Upper lobe of left lung (tissue), 6 donors: ENCODE measurements around the gene BRF1. TPM values are rescaled to one million over a fixed set of nuclear protein-coding genes. Genes with fewer than 3 reads are reported as not detected.
A peak's percentile ranks its signal among the peaks of the same experiment; 100 is the strongest.

Source experiments
- ATAC-seq, 2 donors: fragments of 200-7000 bp; cut with Tn5 transposase; one replicate each; pipeline ENCODE4 v1.9.1; 2022; ENCODE audit warnings: mild to moderate bottlenecking in 2 of 2, moderate library complexity in 2 of 2; ENCODE audit not compliant: low FRiP score in 2 of 2
- DNase-seq, 2 donors: peaks; one replicate each; pipeline ENCODE4 v3.0.0-alpha.2; 2019 to 2020
- H3K27ac ChIP-seq, 4 donors: fragments of 200-600 bp; sonication (generic); one replicate each; pipeline ENCODE4 v1.5.1; 2016 to 2019
- H3K27me3 ChIP-seq, 4 donors: fragments of 200-600 bp; sonication (generic); one replicate each; pipeline ENCODE4 v1.5.1; 2017 to 2019
- H3K36me3 ChIP-seq, 4 donors: fragments of 200-600 bp; sonication (generic); one replicate each; pipeline ENCODE4 v1.5.1; 2016 to 2019
- H3K4me1 ChIP-seq, 4 donors: fragments of 200-600 bp; sonication (generic); one replicate each; pipeline ENCODE4 v1.5.1; 2018 to 2019
- H3K4me3 ChIP-seq, 4 donors: fragments of 200-600 bp; sonication (generic); one replicate each; pipeline ENCODE4 v1.5.1; 2017 to 2019; ENCODE audit warnings: mild to moderate bottlenecking in 2 of 4, moderate library complexity in 1 of 4
- H3K9me3 ChIP-seq, 4 donors: fragments of 200-600 bp; sonication (generic); one replicate each; pipeline ENCODE4 v1.5.1; 2018 to 2019
- CTCF ChIP-seq, 6 experiments: fragments of 450-650 bp in 4 of 6; fragments of 200-600 bp in 2 of 6; sonication (generic) in 2 of 6; IDR thresholded peaks; one replicate each; pipeline ENCODE4 v1.5.1; 2016 to 2019; ENCODE audit warnings: antibody characterized with exemption in 6 of 6
- EP300 ChIP-seq, 4 donors: sonication (generic); formaldehyde crosslinking; IDR thresholded peaks; one replicate each; pipeline ENCODE4 v1.5.1; 2017; ENCODE audit warnings: antibody characterized with exemption in 4 of 4, control low read depth in 2 of 4
- POLR2A ChIP-seq, 4 donors: fragments of 450-650 bp; IDR thresholded peaks; one replicate each; pipeline ENCODE4 v1.5.1; 2016 to 2017; ENCODE audit warnings: antibody characterized with exemption in 4 of 4, mild to moderate bottlenecking in 2 of 4
- POLR2AphosphoS5 ChIP-seq, 2 donors: sonication (generic); formaldehyde crosslinking; IDR thresholded peaks; one replicate each; pipeline ENCODE4 v1.5.1; 2017; ENCODE audit warnings: antibody characterized with exemption in 2 of 2
- WGBS, 2 donors: methylation state at CpG; one replicate each; pipeline ENCODE4 v1.1.5; 2017 to 2018; 5-methylcytosine and 5-hydroxymethylcytosine counted together
- total RNA-seq, 6 donors: library from RNA; depleted of rRNA in 4 of 6; stranded (reverse); fragments of >200 nt in 4 of 6; gene quantifications; one replicate each; pipeline versions ENCODE4 v1.1.0 to v1.2.1, GENCODE V29; 2016 to 2021
- donor health status: DM: no; HTN: no; CAD: no; lungs with moderate emphysema.
- donor health status: DM: no; HTN: yes; CAD: no; lungs with severe emphysema.

The BRF1 gene
- total RNA-seq, 6 donors from 2014 or later: 38.6 to 195 (median 52.7) TPM

- Histone ChIP-seq H3K9me3 (no peaks in the 10 kb centered on the region), H3K4me3 (no peak overlapping the region), H3K4me1 (peaks cover 0 to 17% (median 0%) of the 10 kb centered on the region in 4 donors), H3K36me3 (peaks cover 0 to 70% (median 51%) of the 10 kb centered on the region in 4 donors), H3K27me3 (no peaks in the 10 kb centered on the region), H3K27ac (no peak overlapping the region)
- 94 to 97% methylated on average over 3 to 17 of the region's 17 CpGs for WGBS, 2 donors
- ATAC-seq (no peak), DNase-seq (peak in 1 of 2 donors; percentile 70)
- no peak for TF ChIP-seq EP300 (IDR thresholded peaks at IDR 0.05)
- no peak for TF ChIP-seq CTCF (IDR thresholded peaks at IDR 0.05)
- TF ChIP-seq POLR2A (IDR thresholded peaks at IDR 0.05): no peak
- TF ChIP-seq POLR2AphosphoS5 (IDR thresholded peaks at IDR 0.05): no peak
Observed at GRCh38 chr14:105219753-105220152, 81.0 kb downstream of the BRF1 start.

GRCh38 chr14:105219043-105219612, 81.7 kb downstream of the BRF1 start:
- no peak for ATAC-seq
- DNase-seq: peak in 1 of 2 donors; percentile 62
- peaks cover 0 to 64% (median 51%) of the 10 kb centered on the region in 4 donors for H3K36me3 ChIP-seq
- H3K27ac ChIP-seq: no peak overlapping the region
- TF ChIP-seq EP300 (IDR thresholded peaks at IDR 0.05) (no peak), POLR2AphosphoS5 (IDR thresholded peaks at IDR 0.05) (no peak), POLR2A (IDR thresholded peaks at IDR 0.05) (no peak), CTCF (IDR thresholded peaks at IDR 0.05) (no peak)
- H3K4me1 ChIP-seq: peaks cover 0 to 15% (median 0%) of the 10 kb centered on the region in 4 donors
- no peaks in the 10 kb centered on the region for H3K9me3 ChIP-seq
- WGBS, 2 donors: 96% methylated on average over 23 of the region's 29 CpGs
- H3K27me3 ChIP-seq: no peaks in the 10 kb centered on the region
- no peak overlapping the region for H3K4me3 ChIP-seq

GRCh38 chr14:105218611-105219010, 82.2 kb downstream of the BRF1 start:
- DNase-seq (peak in 1 of 2 donors; percentile 66), ATAC-seq (no peak)
- H3K4me3 ChIP-seq: no peak overlapping the region
- no peaks in the 10 kb centered on the region for H3K9me3 ChIP-seq
- H3K27me3 ChIP-seq: no peaks in the 10 kb centered on the region
- H3K27ac ChIP-seq: peak overlapping the region in 2 of 4 donors; percentile 42 to 56
- peaks cover 0 to 15% (median 0%) of the 10 kb centered on the region in 4 donors for H3K4me1 ChIP-seq
- TF ChIP-seq CTCF (IDR thresholded peaks at IDR 0.05): no peak
- no peak for TF ChIP-seq POLR2AphosphoS5 (IDR thresholded peaks at IDR 0.05)
- TF ChIP-seq EP300 (IDR thresholded peaks at IDR 0.05): no peak
- TF ChIP-seq POLR2A (IDR thresholded peaks at IDR 0.05): no peak
- WGBS, 2 donors: 91 to 100% methylated on average over 4 to 8 of the region's 19 CpGs
- H3K36me3 ChIP-seq: peaks cover 0 to 65% (median 52%) of the 10 kb centered on the region in 4 donors

- peak in 1 of 4 donors; percentile 21 for TF ChIP-seq POLR2A (IDR thresholded peaks at IDR 0.05)
- TF ChIP-seq EP300 (IDR thresholded peaks at IDR 0.05): peak in 1 of 4 donors; percentile 65
- TF ChIP-seq POLR2AphosphoS5 (IDR thresholded peaks at IDR 0.05): no peak
- WGBS, 2 donors: 83 to 88% methylated on average over 2 to 6 of the region's 11 CpGs
- ATAC-seq (peak; percentile 49 to 90), DNase-seq (peak; percentile 89 to 90)
- H3K36me3 ChIP-seq: peaks cover 0 to 66% (median 55%) of the 10 kb centered on the region in 4 donors
- peaks cover 0 to 15% (median 0%) of the 10 kb centered on the region in 4 donors for H3K4me1 ChIP-seq
- peak overlapping the region in 2 of 4 donors; percentile 42 to 56 for H3K27ac ChIP-seq
- no peaks in the 10 kb centered on the region for H3K27me3 ChIP-seq
- H3K4me3 ChIP-seq: no peak overlapping the region
- H3K9me3 ChIP-seq: no peaks in the 10 kb centered on the region
Observed at GRCh38 chr14:105217774-105218173, 83.0 kb downstream of the BRF1 start.

GRCh38 chr14:105216490-105217247, 84.1 kb downstream of the BRF1 start:
- WGBS, 2 donors: 85 to 90% methylated on average over 15 to 27 of the region's 30 CpGs
- DNase-seq (peak in 1 of 2 donors; percentile 71), ATAC-seq (no peak)
- no peak for TF ChIP-seq EP300 (IDR thresholded peaks at IDR 0.05)
- no peak for TF ChIP-seq POLR2AphosphoS5 (IDR thresholded peaks at IDR 0.05)
- no peak for TF ChIP-seq POLR2A (IDR thresholded peaks at IDR 0.05)
- no peak for TF ChIP-seq CTCF (IDR thresholded peaks at IDR 0.05)
- H3K9me3 ChIP-seq: no peaks in the 10 kb centered on the region
- no peak overlapping the region for H3K27ac ChIP-seq
- H3K4me1 ChIP-seq: peaks cover 0 to 15% (median 0%) of the 10 kb centered on the region in 4 donors
- H3K36me3 ChIP-seq: peaks cover 0 to 73% (median 53%) of the 10 kb centered on the region in 4 donors
- H3K4me3 ChIP-seq: no peak overlapping the region
- H3K27me3 ChIP-seq: no peaks in the 10 kb centered on the region
